Esophagus (tissue), 2 donors: Measurements from ENCODE around the gene ATP5MG. TPM values are rescaled to one million over a fixed set of nuclear protein-coding genes. Genes with fewer than 3 reads are reported as not detected.

Experiments
- H3K27ac ChIP-seq, 2 donors: one replicate each; pipeline ENCODE4 v1.5.1; 2013; ENCODE audit warnings: low read depth in 2 of 2, mild to moderate bottlenecking in 2 of 2, inconsistent platforms in 1 of 2, low read length in 1 of 2, moderate library complexity in 1 of 2
- H3K27me3 ChIP-seq, 2 donors: one replicate each; pipeline ENCODE4 v1.6.1; 2013; ENCODE audit warnings: low read length in 2 of 2, control low read depth in 1 of 2, mild to moderate bottlenecking in 1 of 2; ENCODE audit not compliant: insufficient read depth in 2 of 2, control insufficient read depth in 1 of 2
- H3K36me3 ChIP-seq, 2 donors: one replicate each; pipeline ENCODE4 v1.6.1; 2013; ENCODE audit warnings: low read length in 1 of 2; ENCODE audit not compliant: control insufficient read depth in 2 of 2, insufficient read depth in 2 of 2
- H3K4me1 ChIP-seq, 2 donors: one replicate each; pipeline ENCODE4 v1.6.1; 2013; ENCODE audit warnings: low read length in 1 of 2; ENCODE audit not compliant: control insufficient read depth in 2 of 2, insufficient read depth in 2 of 2
- H3K4me3 ChIP-seq, 2 donors: one replicate each; pipeline ENCODE4 v1.5.1; 2013; ENCODE audit warnings: low read length in 2 of 2, mild to moderate bottlenecking in 2 of 2, low read depth in 1 of 2, moderate library complexity in 1 of 2
- H3K9me3 ChIP-seq, 2 donors: one replicate each; pipeline ENCODE4 v1.6.1; 2013; ENCODE audit warnings: mild to moderate bottlenecking in 2 of 2, low read depth in 1 of 2, low read length in 1 of 2, moderate library complexity in 1 of 2; ENCODE audit not compliant: control insufficient read depth in 2 of 2, insufficient read depth in 1 of 2
- WGBS, 2 donors: extraction: QIAGEN DNeasy Blood & Tissue Kit; methylation state at CpG; one replicate each; pipeline ENCODE4 v1.1.7; 2013; 5-methylcytosine and 5-hydroxymethylcytosine counted together
- polyA plus RNA-seq, 2 donors: library from polyadenylated mRNA; stranded (reverse); fragments of 200-250 nt; gene quantifications; one replicate each; pipeline ENCODE4 v1.2.3, GENCODE V29; 2013
- donor health status: healthy with polysubstance abuse.
- donor health status: Bipolar disorder and iron deficiency.

The ATP5MG gene
- polyA plus RNA-seq, 2 donors, result 152 to 237 TPM

- Histone ChIP-seq H3K27me3 (no peaks in the 10 kb centered on the region), H3K27ac (peak overlapping the region; percentile 84 to 88), H3K4me1 (peaks cover 6 to 8% of the 10 kb centered on the region in 2 donors), H3K36me3 (no peaks in the 10 kb centered on the region), H3K4me3 (peak overlapping the region; percentile 34 to 89), H3K9me3 (no peaks in the 10 kb centered on the region)
- WGBS, 2 donors, result 1% methylated on average over 14 of the region's 14 CpGs
These were observed 37.0 kb downstream of the ATP5MG start for GRCh38 chr11:118438314-118438931.

- Histone ChIP-seq H3K36me3 (no peaks in the 10 kb centered on the region), H3K9me3 (no peaks in the 10 kb centered on the region), H3K27me3 (no peaks in the 10 kb centered on the region), H3K4me1 (peaks cover 6 to 7% of the 10 kb centered on the region in 2 donors), H3K4me3 (no peak overlapping the region), H3K27ac (no peak overlapping the region)
These were observed 38.2 kb downstream of the ATP5MG start for GRCh38 chr11:118439646-118440045.

GRCh38 chr11:118441770-118442275, 40.4 kb downstream of the ATP5MG start:
- WGBS, 2 donors, result 27 to 37% methylated on average over 3 of the region's 3 CpGs
- Histone ChIP-seq H3K4me3 (no peak overlapping the region), H3K27ac (no peak overlapping the region), H3K4me1 (peaks cover 1 to 3% of the 10 kb centered on the region in 2 donors), H3K27me3 (no peaks in the 10 kb centered on the region), H3K9me3 (no peaks in the 10 kb centered on the region), H3K36me3 (no peaks in the 10 kb centered on the region)

GRCh38 chr11:118442301-118442700, 40.9 kb downstream of the ATP5MG start:
- Histone ChIP-seq H3K4me1 (peaks cover 1 to 3% of the 10 kb centered on the region in 2 donors), H3K4me3 (no peak overlapping the region), H3K36me3 (no peaks in the 10 kb centered on the region), H3K9me3 (no peaks in the 10 kb centered on the region), H3K27ac (no peak overlapping the region), H3K27me3 (no peaks in the 10 kb centered on the region)
- WGBS, 2 donors, result 58 to 62% methylated on average over 3 of the region's 3 CpGs

GRCh38 chr11:118442908-118443589, 41.6 kb downstream of the ATP5MG start:
- 61 to 70% methylated on average over 4 of the region's 4 CpGs for WGBS, 2 donors
- Histone ChIP-seq H3K4me1 (peaks cover 1 to 3% of the 10 kb centered on the region in 2 donors), H3K4me3 (no peak overlapping the region), H3K27ac (no peak overlapping the region), H3K36me3 (no peaks in the 10 kb centered on the region), H3K27me3 (no peaks in the 10 kb centered on the region), H3K9me3 (no peaks in the 10 kb centered on the region)

GRCh38 chr11:118443590-118444218, 42.3 kb downstream of the ATP5MG start:
- H3K4me1 ChIP-seq, result peaks cover under 1 to 3% of the 10 kb centered on the region in 2 donors
- no peak overlapping the region for H3K27ac ChIP-seq
- H3K9me3 ChIP-seq, result no peaks in the 10 kb centered on the region
- 59 to 72% methylated on average over 2 of the region's 2 CpGs for WGBS, 2 donors
- no peak overlapping the region for H3K4me3 ChIP-seq
- no peaks in the 10 kb centered on the region for H3K36me3 ChIP-seq
- no peaks in the 10 kb centered on the region for H3K27me3 ChIP-seq

GRCh38 chr11:118447423-118447822, 46.0 kb downstream of the ATP5MG start:
- Histone ChIP-seq H3K4me1 (no peaks in the 10 kb centered on the region), H3K4me3 (no peak overlapping the region), H3K27ac (no peak overlapping the region), H3K27me3 (no peaks in the 10 kb centered on the region), H3K9me3 (no peaks in the 10 kb centered on the region), H3K36me3 (no peaks in the 10 kb centered on the region)
- 92 to 93% methylated on average over 4 of the region's 4 CpGs for WGBS, 2 donors

- Histone ChIP-seq H3K27ac (no peak overlapping the region), H3K9me3 (no peaks in the 10 kb centered on the region), H3K27me3 (no peaks in the 10 kb centered on the region), H3K4me3 (no peak overlapping the region), H3K36me3 (no peaks in the 10 kb centered on the region), H3K4me1 (no peaks in the 10 kb centered on the region)
These were observed 46.9 kb downstream of the ATP5MG start for GRCh38 chr11:118448294-118448693.

GRCh38 chr11:118449316-118449918, 48.0 kb downstream of the ATP5MG start:
- H3K4me1 ChIP-seq, result no peaks in the 10 kb centered on the region
- H3K9me3 ChIP-seq, result no peaks in the 10 kb centered on the region
- no peak overlapping the region for H3K27ac ChIP-seq
- WGBS, 2 donors, result 85 to 89% methylated on average over 4 of the region's 4 CpGs
- H3K4me3 ChIP-seq, result no peak overlapping the region
- peaks cover 0 to 3% of the 10 kb centered on the region in 2 donors for H3K36me3 ChIP-seq
- H3K27me3 ChIP-seq, result no peaks in the 10 kb centered on the region
